HepG2 (cell line): Measurements from ENCODE around the gene MRFAP1.

Experiments
- ZNF670 ChIP-seq: sonication (generic); formaldehyde crosslinking; IDR thresholded peaks from 2 replicates; pipeline ENCODE4 v1.8.0; 2022; ENCODE audit warnings: mild to moderate bottlenecking, missing genetic modification reagents, borderline replicate concordance
- ZNF772 ChIP-seq: sonication (generic); formaldehyde crosslinking; IDR thresholded peaks from 2 replicates; pipeline ENCODE4 v1.5.0; 2020; ENCODE audit warnings: mild to moderate bottlenecking, missing genetic modification reagents
- TF ChIP-seq, protein P1 (sequence below): sonication (generic); formaldehyde crosslinking; IDR thresholded peaks from 2 replicates; pipeline ENCODE4 v1.5.0; 2020; ENCODE audit warnings: mild to moderate bottlenecking, missing genetic modification reagents, moderate library complexity
- TF ChIP-seq, protein P2 (sequence below): sonication (generic); formaldehyde crosslinking; IDR thresholded peaks from 2 replicates; pipeline ENCODE4 v1.8.0; 2022; ENCODE audit warnings: mild to moderate bottlenecking, missing genetic modification reagents
- TF ChIP-seq, protein P3 (sequence below): sonication (generic); formaldehyde crosslinking; IDR thresholded peaks from 2 replicates; pipeline ENCODE4 v1.4.0; 2020; ENCODE audit warnings: missing genetic modification reagents, borderline replicate concordance

DNA sequence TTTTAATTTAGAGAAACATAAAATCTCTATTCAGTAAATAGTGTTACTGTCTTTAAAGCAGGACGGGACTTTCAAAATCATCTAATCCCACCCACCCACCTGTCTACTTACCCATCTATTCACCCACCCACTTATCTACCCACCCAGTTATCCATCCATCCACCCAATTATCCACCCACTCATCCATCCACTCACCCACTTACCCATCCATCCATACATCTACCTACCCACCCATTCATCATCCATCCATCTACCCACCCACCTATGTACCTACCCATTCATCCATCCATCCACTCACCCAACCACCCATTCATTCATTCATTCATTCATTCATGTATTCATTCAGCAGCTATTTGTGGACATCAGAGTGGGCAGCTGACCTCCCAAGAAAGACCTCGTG lies 34.9 kb upstream of the MRFAP1 start:
- TF ChIP-seq, protein P1, sequence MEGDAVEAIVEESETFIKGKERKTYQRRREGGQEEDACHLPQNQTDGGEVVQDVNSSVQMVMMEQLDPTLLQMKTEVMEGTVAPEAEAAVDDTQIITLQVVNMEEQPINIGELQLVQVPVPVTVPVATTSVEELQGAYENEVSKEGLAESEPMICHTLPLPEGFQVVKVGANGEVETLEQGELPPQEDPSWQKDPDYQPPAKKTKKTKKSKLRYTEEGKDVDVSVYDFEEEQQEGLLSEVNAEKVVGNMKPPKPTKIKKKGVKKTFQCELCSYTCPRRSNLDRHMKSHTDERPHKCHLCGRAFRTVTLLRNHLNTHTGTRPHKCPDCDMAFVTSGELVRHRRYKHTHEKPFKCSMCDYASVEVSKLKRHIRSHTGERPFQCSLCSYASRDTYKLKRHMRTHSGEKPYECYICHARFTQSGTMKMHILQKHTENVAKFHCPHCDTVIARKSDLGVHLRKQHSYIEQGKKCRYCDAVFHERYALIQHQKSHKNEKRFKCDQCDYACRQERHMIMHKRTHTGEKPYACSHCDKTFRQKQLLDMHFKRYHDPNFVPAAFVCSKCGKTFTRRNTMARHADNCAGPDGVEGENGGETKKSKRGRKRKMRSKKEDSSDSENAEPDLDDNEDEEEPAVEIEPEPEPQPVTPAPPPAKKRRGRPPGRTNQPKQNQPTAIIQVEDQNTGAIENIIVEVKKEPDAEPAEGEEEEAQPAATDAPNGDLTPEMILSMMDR (CRISPR knock-in tag), result no peak
- TF ChIP-seq, protein P2, sequence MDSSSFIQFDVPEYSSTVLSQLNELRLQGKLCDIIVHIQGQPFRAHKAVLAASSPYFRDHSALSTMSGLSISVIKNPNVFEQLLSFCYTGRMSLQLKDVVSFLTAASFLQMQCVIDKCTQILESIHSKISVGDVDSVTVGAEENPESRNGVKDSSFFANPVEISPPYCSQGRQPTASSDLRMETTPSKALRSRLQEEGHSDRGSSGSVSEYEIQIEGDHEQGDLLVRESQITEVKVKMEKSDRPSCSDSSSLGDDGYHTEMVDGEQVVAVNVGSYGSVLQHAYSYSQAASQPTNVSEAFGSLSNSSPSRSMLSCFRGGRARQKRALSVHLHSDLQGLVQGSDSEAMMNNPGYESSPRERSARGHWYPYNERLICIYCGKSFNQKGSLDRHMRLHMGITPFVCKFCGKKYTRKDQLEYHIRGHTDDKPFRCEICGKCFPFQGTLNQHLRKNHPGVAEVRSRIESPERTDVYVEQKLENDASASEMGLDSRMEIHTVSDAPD (CRISPR knock-in tag), result no peak
- TF ChIP-seq, protein P3, sequence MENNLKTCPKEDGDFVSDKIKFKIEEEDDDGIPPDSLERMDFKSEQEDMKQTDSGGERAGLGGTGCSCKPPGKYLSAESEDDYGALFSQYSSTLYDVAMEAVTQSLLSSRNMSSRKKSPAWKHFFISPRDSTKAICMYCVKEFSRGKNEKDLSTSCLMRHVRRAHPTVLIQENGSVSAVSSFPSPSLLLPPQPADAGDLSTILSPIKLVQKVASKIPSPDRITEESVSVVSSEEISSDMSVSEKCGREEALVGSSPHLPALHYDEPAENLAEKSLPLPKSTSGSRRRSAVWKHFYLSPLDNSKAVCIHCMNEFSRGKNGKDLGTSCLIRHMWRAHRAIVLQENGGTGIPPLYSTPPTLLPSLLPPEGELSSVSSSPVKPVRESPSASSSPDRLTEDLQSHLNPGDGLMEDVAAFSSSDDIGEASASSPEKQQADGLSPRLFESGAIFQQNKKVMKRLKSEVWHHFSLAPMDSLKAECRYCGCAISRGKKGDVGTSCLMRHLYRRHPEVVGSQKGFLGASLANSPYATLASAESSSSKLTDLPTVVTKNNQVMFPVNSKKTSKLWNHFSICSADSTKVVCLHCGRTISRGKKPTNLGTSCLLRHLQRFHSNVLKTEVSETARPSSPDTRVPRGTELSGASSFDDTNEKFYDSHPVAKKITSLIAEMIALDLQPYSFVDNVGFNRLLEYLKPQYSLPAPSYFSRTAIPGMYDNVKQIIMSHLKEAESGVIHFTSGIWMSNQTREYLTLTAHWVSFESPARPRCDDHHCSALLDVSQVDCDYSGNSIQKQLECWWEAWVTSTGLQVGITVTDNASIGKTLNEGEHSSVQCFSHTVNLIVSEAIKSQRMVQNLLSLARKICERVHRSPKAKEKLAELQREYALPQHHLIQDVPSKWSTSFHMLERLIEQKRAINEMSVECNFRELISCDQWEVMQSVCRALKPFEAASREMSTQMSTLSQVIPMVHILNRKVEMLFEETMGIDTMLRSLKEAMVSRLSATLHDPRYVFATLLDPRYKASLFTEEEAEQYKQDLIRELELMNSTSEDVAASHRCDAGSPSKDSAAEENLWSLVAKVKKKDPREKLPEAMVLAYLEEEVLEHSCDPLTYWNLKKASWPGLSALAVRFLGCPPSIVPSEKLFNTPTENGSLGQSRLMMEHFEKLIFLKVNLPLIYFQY, result no peak
- TF ChIP-seq ZNF772 (CRISPR knock-in tag), result no peak
- TF ChIP-seq ZNF670 (CRISPR knock-in tag), result no peak
